NCI-H187 (cell line): Measurements from ENCODE around the gene TRIM46.
A peak's percentile ranks its signal among the peaks of the same experiment; 100 is the strongest.
"Not testable (repeated sequence)": the region's sequence is repeated elsewhere in the genome, so short reads cannot be mapped to it uniquely, and the experiment has no call there.

Experiments used
- DNase-seq, 2 experiments: peaks; one replicate each; lab custom pipeline; 2025; lab: John Stamatoyannopoulos, UW

Gene TRIM46

GRCh38 chr1:155205969-155206593, 32.4 kb downstream of the TRIM46 start:
- DNase-seq, result no peak

- peak; percentile 82 to 95 for DNase-seq
Observed at GRCh38 chr1:155206891-155207805, 33.5 kb downstream of the TRIM46 start.

- DNase-seq, result no peak
Observed at GRCh38 chr1:155207806-155208540, 34.3 kb downstream of the TRIM46 start, which contains the start of gene THBS3. Gene THBS3 (minus strand): TSS chr1:155207897. CDS start chr1:155207876, 21 bp downstream.

GRCh38 chr1:155208541-155209311, 35.1 kb downstream of the TRIM46 start, which contains the start of gene MTX1:
Gene MTX1 (plus strand): TSS chr1:155208695. CDS start chr1:155208805, 110 bp downstream.
- DNase-seq, result peak; percentile 62 to 90

GRCh38 chr1:155209312-155209721, 35.7 kb downstream of the TRIM46 start:
- no peak for DNase-seq

GRCh38 chr1:155210314-155211104, 36.9 kb downstream of the TRIM46 start:
- no peak for DNase-seq

GRCh38 chr1:155211381-155212050, 37.9 kb downstream of the TRIM46 start:
- DNase-seq, result not testable (repeated sequence)

GRCh38 chr1:155212051-155212440, 38.4 kb downstream of the TRIM46 start:
- not testable (repeated sequence) for DNase-seq

GRCh38 chr1:155214702-155215101, 41.1 kb downstream of the TRIM46 start:
- DNase-seq, result not testable (repeated sequence)

GRCh38 chr1:155218854-155219591, 45.4 kb downstream of the TRIM46 start:
- peak; percentile 84 to 93 for DNase-seq

- peak in 1 of 2 experiments; percentile 54 for DNase-seq
Observed at GRCh38 chr1:155219592-155220031, 46.0 kb downstream of the TRIM46 start.

- DNase-seq, result not testable (repeated sequence)
Observed at GRCh38 chr1:155220211-155220965, 46.7 kb downstream of the TRIM46 start.

- DNase-seq, result no peak
Observed at GRCh38 chr1:155223047-155223446, 49.4 kb downstream of the TRIM46 start.

- not testable (repeated sequence) for DNase-seq
Observed at GRCh38 chr1:155225404-155225759, 51.7 kb downstream of the TRIM46 start.

- DNase-seq, result peak; percentile 74 to 80
Observed at GRCh38 chr1:155226188-155226909, 52.7 kb downstream of the TRIM46 start.

- peak in 1 of 2 experiments; percentile 41 for DNase-seq
Observed at GRCh38 chr1:155226910-155227260, 53.2 kb downstream of the TRIM46 start.

- peak; percentile 100 for DNase-seq
Observed at GRCh38 chr1:155227261-155228095, 53.8 kb downstream of the TRIM46 start.
